OCI-LY3 (cell line): ENCODE measurements around the gene NKX2-3.

Experiments used
- H2AFZ ChIP-seq: fragments of 200-600, 300-600 bp; shearing (Covaris generic); 2 replicates; pipeline ENCODE4 v1.6.0; 2014; ENCODE audit warnings: antibody characterized with exemption, low read depth, low read length
- H3K27ac ChIP-seq: fragments of 200-600, 300-600 bp; sonication (generic); 2 replicates; pipeline ENCODE4 v1.5.1; 2014; ENCODE audit warnings: mild to moderate bottlenecking, low read length, moderate library complexity, mixed read lengths
- H3K27me3 ChIP-seq: fragments of 200-600, 300-600 bp; sonication (generic); 2 replicates; pipeline ENCODE4 v1.6.1; 2014; ENCODE audit warnings: low read depth, low read length, mixed read lengths
- H3K36me3 ChIP-seq: fragments of 200-600, 300-600 bp; sonication (generic); replicated peaks from 2 replicates; pipeline ENCODE3; 2014; ENCODE audit warnings: low read depth, low read length, mixed read lengths
- H3K4me1 ChIP-seq: fragments of 300-600, 200-600 bp; sonication (generic); 2 replicates; pipeline ENCODE4 v1.6.1; 2014; ENCODE audit warnings: low read length, mixed read lengths
- H3K4me2 ChIP-seq: fragments of 200-600, 300-600 bp; sonication (generic); 2 replicates; pipeline ENCODE4 v1.6.1; 2014; ENCODE audit warnings: low read length, mixed read lengths
- H3K4me3 ChIP-seq: fragments of 300-600, 200-600 bp; sonication (generic); 2 replicates; pipeline ENCODE4 v1.5.1; 2014; ENCODE audit warnings: antibody characterized with exemption, mild to moderate bottlenecking, low read length, moderate library complexity
- H3K79me2 ChIP-seq: fragments of 300-600, 200-600 bp; shearing (Covaris generic); 2 replicates; pipeline ENCODE4 v1.6.1; 2014; ENCODE audit warnings: mild to moderate bottlenecking, low read length, mixed read lengths
- H3K9ac ChIP-seq: fragments of 300-600, 200-600 bp; shearing (Covaris generic); 2 replicates; pipeline ENCODE4 v1.6.0; 2014; ENCODE audit warnings: mild to moderate bottlenecking, low read length, moderate library complexity
- H3K9me3 ChIP-seq: fragments of 200-600, 300-600 bp; shearing (Covaris generic); 2 replicates; pipeline ENCODE4 v1.6.1; 2014; ENCODE audit warnings: low read length, mixed read lengths; ENCODE audit not compliant: insufficient read depth
- H4K20me1 ChIP-seq: fragments of 200-600, 300-600 bp; sonication (generic); 2 replicates; pipeline ENCODE4 v1.6.1; 2016; ENCODE audit warnings: low read length, mixed read lengths; ENCODE audit not compliant: insufficient read depth
- EZH2phosphoT487 ChIP-seq: fragments of 200-600 bp; shearing (Covaris generic); IDR thresholded peaks from 2 replicates; pipeline ENCODE4 v1.6.1; 2018; ENCODE audit warnings: antibody characterized with exemption, mixed run types, low read depth
- TF ChIP-seq, protein P1 (sequence below): fragments of 200-600, 300-600 bp; sonication (generic); IDR thresholded peaks from 2 replicates; pipeline ENCODE4 v1.5.1; 2014; ENCODE audit warnings: antibody characterized with exemption, low read length, low read depth

The NKX2-3 gene

DNA sequence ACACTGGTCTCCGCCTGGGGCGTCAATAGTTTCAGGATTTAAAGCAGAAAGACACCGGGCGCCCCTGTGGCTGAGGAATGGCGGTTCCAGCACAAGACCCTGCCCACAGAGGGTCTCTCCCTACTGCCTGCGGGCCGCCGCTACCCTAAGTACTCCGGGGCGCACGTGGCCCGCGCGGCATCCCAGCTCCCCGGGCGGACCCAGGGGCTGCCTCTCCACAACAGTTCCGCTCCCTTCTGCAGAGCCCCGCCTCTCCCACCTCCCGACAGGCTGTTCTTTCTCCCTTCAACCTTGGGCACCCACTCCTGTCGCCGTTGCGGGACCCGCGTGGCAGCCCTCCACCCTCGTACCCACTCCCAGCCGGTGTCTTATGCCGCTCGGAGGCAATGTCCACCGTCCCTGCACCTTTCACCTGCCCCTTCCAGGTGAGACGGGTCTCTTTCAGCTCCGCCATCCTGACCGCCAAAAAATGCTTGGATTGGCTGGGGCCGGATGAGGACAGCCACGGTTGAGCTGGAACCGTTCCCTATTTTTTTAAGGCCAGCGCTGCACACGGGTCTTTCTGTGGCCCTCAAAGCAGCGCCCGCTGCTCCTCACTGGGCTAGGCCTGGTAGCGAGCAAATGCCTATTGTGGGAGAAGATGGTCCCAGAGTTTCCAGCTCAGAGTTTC, 1.6 kb upstream of the NKX2-3 start:
- Histone ChIP-seq H4K20me1 (no peaks in the 10 kb centered on the region), H3K4me3 (no peak overlapping the region), H3K36me3 (no peaks in the 10 kb centered on the region), H3K9ac (no peak overlapping the region), H3K4me1 (no peaks in the 10 kb centered on the region), H3K9me3 (no peaks in the 10 kb centered on the region), H3K4me2 (no peak overlapping the region), H2AFZ (no peak overlapping the region), H3K79me2 (no peaks in the 10 kb centered on the region), H3K27me3 (no peaks in the 10 kb centered on the region), H3K27ac (no peak overlapping the region)
- TF ChIP-seq, protein P1, sequence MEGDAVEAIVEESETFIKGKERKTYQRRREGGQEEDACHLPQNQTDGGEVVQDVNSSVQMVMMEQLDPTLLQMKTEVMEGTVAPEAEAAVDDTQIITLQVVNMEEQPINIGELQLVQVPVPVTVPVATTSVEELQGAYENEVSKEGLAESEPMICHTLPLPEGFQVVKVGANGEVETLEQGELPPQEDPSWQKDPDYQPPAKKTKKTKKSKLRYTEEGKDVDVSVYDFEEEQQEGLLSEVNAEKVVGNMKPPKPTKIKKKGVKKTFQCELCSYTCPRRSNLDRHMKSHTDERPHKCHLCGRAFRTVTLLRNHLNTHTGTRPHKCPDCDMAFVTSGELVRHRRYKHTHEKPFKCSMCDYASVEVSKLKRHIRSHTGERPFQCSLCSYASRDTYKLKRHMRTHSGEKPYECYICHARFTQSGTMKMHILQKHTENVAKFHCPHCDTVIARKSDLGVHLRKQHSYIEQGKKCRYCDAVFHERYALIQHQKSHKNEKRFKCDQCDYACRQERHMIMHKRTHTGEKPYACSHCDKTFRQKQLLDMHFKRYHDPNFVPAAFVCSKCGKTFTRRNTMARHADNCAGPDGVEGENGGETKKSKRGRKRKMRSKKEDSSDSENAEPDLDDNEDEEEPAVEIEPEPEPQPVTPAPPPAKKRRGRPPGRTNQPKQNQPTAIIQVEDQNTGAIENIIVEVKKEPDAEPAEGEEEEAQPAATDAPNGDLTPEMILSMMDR = no peak
- TF ChIP-seq EZH2phosphoT487 = no peak

DNA sequence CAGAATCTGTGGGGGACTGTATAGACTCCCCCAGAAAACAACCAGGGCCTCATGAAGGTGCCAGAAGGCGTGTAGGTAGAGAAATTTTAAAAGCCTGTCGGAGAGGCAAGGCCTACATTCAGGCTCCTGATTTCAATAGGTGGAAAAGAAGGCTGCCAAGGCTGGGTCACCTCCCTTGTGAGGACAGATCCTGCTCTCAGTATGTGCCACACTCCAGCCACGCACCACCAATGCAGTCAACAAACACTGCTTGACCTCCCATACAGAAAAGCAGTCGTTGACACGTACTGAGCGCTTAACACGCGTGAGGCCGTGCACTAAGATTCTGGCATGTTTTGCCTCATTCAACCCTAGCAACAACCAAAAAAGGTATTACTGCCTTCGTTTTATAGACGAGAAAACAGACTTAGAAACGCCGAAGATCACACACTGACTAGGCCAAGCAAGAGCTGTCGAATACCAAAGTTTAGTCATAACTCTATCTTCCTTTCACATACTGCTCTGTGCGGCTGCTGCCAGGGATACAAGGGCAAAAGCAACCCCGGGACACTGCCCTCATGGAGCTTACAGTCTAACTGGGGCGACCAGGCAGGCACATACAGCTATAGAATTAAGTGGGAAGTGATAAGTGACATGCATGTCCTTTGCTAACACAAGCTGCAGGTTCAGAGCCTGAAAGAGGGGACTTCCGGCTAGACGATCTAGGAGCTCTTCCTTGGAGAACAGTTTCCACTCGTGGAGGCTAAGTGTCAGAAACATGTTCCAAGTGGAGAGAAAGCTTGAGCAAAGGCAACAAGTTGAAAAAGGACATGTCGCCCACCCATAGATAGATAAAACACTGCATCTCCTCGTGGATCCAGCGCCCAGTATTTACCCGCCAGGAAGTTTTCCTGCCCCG, 797 bp upstream of the NKX2-3 start:
- Histone ChIP-seq H3K27ac (no peak overlapping the region), H3K4me3 (no peak overlapping the region), H3K36me3 (no peaks in the 10 kb centered on the region), H3K79me2 (no peaks in the 10 kb centered on the region), H3K27me3 (no peaks in the 10 kb centered on the region), H3K9me3 (no peaks in the 10 kb centered on the region), H3K9ac (no peak overlapping the region), H3K4me1 (no peaks in the 10 kb centered on the region), H4K20me1 (no peaks in the 10 kb centered on the region), H3K4me2 (no peak overlapping the region), H2AFZ (no peak overlapping the region)
- TF ChIP-seq, protein P1 = no peak
- no peak for TF ChIP-seq EZH2phosphoT487

DNA sequence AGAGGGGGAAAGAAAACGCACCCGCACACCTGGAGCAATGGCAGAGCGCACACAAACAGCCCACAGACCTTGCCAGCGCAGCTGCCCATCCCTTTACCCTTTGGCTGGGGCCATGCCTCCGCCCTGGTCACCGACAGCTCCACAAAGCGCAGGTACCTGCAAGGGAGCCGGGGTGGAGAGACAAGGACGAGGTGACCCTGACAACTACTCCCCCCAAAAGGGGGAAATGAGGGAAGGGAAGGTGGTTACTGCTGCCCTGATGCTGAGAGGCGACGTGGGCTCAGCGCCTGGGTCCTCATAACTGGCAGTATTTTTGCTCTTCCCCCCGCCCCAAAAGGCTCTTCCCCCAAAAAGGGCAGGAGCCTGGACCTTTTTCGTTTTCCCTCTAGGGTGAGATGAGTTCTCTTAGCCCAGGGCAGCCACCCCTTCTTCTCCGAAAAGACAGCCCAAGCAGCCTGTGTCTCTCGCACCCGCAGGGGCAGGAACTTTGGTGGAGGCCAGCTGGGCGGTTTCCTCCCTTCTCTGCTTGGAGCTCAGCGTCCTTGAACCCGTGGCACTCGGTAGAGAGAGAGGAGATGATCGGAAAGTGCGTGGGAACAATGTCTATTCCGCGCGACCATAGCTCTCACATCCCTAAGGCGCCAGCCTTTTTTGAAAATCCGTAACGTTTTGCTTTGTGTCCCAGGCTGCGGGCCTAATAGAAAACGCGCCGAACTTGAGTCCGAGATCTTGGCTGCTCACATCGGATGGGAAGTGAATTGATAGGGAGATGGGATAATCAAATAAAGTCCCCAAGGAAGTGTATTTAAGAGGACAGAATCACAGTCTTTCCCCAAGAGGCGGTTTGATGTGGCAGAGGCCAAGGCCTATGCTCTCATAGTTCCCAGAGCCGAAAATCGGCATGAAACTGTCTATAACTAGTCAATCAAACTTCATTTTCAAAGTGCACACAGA, 1.0 kb downstream of the NKX2-3 start:
- Histone ChIP-seq H3K9me3 (no peaks in the 10 kb centered on the region), H2AFZ (no peak overlapping the region), H3K4me2 (no peak overlapping the region), H4K20me1 (no peaks in the 10 kb centered on the region), H3K4me1 (no peaks in the 10 kb centered on the region), H3K36me3 (no peaks in the 10 kb centered on the region), H3K4me3 (no peak overlapping the region), H3K27ac (no peak overlapping the region), H3K27me3 (no peaks in the 10 kb centered on the region), H3K79me2 (no peaks in the 10 kb centered on the region), H3K9ac (no peak overlapping the region)
- TF ChIP-seq EZH2phosphoT487 = no peak
- TF ChIP-seq, protein P1 = no peak
